ENCODE results near the gene ARID1B.

- TF ChIP-seq CTCF (IDR thresholded peaks at IDR 0.05) (no peak), POLR2AphosphoS5 (IDR thresholded peaks at IDR 0.05; ENCODE audit: low read depth, low read length) (no peak)
These were observed 87.4 kb downstream of the ARID1B start for GRCh38 chr6:156864557-156864956.
